ENCODE data around the gene LGALS4. TPM values are rescaled to one million over a fixed set of nuclear protein-coding genes. Genes with fewer than 3 reads are reported as not detected.
"Not testable (repeated sequence)": the region's sequence is repeated elsewhere in the genome, so short reads cannot be mapped to it uniquely, and the experiment has no call there.

LGALS4 gene
- total RNA-seq, 1 donor from 2014 or later: 0.46 TPM

DNA sequence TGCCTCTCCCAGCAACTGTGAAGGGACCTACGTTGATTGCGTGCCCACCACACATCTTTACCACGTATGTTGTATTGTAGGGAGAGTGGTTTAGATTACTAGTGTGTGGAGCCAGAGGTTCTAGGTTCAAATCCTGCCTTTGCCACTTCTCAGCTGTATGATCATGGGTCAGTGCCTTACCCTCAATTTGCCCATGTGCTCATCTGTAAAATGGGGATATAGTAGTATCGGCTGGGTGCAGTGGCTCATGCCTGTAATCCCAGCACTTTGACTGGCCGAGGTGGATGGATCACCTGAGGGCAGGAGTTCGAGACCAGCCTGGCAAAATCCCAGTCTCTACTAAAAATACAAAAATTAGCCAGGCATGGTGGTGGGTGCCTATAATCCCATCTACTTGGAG is 578 bp upstream of the LGALS4 start:
- Mint-ChIP-seq H3K9me3 (ENCODE audit: unreplicated experiment) (no peaks in the 10 kb centered on the region), H3K36me3 (ENCODE audit: low read depth, unreplicated experiment) (peaks cover 18% of the 10 kb centered on the region), H3K27me3 (ENCODE audit: unreplicated experiment) (peaks cover 4% of the 10 kb centered on the region), H3K4me3 (ENCODE audit: unreplicated experiment) (no peak overlapping the region), H3K27ac (ENCODE audit: unreplicated experiment) (no peak overlapping the region), H3K4me1 (ENCODE audit: unreplicated experiment) (no peaks in the 10 kb centered on the region)
- DNase-seq (ENCODE audit: low spot score): no peak
- TF ChIP-seq, protein P1, sequence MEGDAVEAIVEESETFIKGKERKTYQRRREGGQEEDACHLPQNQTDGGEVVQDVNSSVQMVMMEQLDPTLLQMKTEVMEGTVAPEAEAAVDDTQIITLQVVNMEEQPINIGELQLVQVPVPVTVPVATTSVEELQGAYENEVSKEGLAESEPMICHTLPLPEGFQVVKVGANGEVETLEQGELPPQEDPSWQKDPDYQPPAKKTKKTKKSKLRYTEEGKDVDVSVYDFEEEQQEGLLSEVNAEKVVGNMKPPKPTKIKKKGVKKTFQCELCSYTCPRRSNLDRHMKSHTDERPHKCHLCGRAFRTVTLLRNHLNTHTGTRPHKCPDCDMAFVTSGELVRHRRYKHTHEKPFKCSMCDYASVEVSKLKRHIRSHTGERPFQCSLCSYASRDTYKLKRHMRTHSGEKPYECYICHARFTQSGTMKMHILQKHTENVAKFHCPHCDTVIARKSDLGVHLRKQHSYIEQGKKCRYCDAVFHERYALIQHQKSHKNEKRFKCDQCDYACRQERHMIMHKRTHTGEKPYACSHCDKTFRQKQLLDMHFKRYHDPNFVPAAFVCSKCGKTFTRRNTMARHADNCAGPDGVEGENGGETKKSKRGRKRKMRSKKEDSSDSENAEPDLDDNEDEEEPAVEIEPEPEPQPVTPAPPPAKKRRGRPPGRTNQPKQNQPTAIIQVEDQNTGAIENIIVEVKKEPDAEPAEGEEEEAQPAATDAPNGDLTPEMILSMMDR (IDR thresholded peaks at IDR 0.05; ENCODE audit: unreplicated experiment): no peak

DNA sequence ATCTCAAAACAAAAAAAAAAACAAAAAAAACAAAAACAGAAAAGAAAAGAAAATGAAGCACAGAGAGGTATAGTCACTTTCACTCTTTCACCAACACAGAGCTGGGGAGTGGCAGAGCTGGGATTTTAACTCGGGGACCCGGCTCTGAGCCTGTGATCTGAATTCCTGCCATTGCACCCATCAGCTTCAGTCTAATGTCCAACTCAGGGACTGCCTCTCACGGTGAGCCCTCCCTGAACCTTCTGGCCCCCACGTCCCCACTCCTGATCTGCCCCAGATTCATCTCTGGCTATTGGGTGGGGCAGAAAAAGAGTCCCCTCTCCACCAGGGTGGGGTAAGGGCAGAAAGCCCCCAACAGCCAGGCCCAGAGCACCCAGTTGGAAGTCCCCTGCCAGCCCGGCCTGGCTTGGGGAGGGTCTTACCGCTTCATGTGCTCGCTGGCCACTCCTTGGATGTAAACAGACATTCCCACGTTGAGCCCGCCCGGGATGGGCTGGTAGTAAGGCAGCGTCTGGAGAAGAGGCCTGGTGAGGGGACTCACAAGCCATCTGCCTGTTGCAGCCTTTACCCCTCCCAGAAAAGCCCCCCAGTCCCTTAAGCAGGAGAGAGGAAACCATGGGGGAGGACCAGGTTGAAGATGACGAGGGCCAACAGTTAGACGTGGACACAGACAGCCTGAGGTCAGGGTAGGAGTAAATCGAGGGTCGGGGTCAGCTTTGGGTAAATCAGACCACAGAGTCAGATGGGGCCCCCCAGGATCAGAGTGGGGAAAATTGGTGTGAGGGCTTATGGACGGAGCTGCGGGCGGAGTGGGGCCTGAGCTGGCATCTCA is 520 bp downstream of the LGALS4 start:
- peaks cover 4% of the 10 kb centered on the region for H3K27me3 Mint-ChIP-seq (ENCODE audit: unreplicated experiment)
- H3K27ac Mint-ChIP-seq (ENCODE audit: unreplicated experiment): no peak overlapping the region
- H3K4me3 Mint-ChIP-seq (ENCODE audit: unreplicated experiment): no peak overlapping the region

DNA sequence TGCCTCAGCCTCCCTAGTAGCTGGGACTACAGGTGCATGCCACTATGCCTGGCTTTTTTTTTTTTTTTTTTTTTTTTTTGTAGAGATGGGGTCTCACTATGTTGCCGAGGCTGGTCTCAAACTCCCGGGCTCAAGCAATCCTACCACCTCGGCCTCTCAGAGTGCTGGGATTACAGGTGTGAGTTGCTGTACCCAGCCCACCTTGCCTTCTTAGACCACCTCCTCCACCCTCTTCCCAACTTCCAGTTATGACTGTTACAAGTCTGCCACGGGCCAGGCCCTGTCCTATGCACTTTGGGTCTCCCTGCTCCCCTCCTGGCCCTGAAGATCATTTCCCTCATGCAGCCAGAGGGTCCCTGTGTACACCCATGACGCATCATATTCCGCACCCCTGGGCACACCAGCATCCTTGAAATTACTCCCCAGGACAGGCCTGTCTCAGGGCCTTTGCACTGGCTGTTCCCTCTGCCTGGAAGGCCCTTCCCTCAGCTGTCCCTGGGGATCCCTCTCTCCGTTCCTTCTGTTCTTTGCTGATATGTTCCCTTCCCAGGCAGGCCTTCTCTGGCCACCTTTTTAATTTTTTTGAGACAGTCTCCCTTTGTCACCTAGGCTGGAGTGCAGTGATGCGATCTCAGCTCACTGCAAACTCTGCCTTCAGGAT is 3.0 kb downstream of the LGALS4 start:
- Mint-ChIP-seq H3K4me3 (ENCODE audit: unreplicated experiment) (no peak overlapping the region), H3K9me3 (ENCODE audit: unreplicated experiment) (no peaks in the 10 kb centered on the region), H3K27me3 (ENCODE audit: unreplicated experiment) (peaks cover 2% of the 10 kb centered on the region), H3K36me3 (ENCODE audit: low read depth, unreplicated experiment) (peaks cover 3% of the 10 kb centered on the region), H3K4me1 (ENCODE audit: unreplicated experiment) (peaks cover 11% of the 10 kb centered on the region), H3K27ac (ENCODE audit: unreplicated experiment) (peak overlapping the region; percentile 18)
- TF ChIP-seq, protein P1 (IDR thresholded peaks at IDR 0.05; ENCODE audit: unreplicated experiment): no peak
- DNase-seq (ENCODE audit: low spot score): no peak

More for the DNA sequence above, 520 bp downstream of the LGALS4 start:
- TF ChIP-seq, protein P1 (IDR thresholded peaks at IDR 0.05; ENCODE audit: unreplicated experiment): no peak
- peaks cover 3% of the 10 kb centered on the region for H3K4me1 Mint-ChIP-seq (ENCODE audit: unreplicated experiment)
- peaks cover 15% of the 10 kb centered on the region for H3K36me3 Mint-ChIP-seq (ENCODE audit: low read depth, unreplicated experiment)
- DNase-seq (ENCODE audit: low spot score): no peak
- no peaks in the 10 kb centered on the region for H3K9me3 Mint-ChIP-seq (ENCODE audit: unreplicated experiment)

DNA sequence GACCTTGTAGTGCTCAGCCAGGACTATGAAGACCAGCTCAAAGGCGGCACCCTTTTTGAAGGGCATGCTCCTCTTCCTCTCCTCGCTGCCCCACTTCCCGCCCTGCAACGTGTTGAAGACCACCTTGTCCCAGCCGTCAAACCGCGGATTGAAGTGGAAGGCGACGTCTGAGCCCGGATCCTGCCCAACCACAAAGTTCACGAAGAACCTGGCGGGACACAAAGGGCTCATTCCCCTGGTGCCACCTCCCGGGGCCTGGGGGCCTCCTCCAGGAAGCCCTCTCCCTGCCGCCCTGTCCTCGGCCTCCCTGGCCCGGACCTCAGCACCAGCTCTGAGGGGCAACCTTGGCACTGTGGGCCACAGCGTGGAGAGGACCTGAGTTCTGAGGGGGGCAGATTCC is 4.0 kb downstream of the LGALS4 start:
- Mint-ChIP-seq H3K27me3 (ENCODE audit: unreplicated experiment) (peaks cover 2% of the 10 kb centered on the region), H3K4me1 (ENCODE audit: unreplicated experiment) (peaks cover 11% of the 10 kb centered on the region), H3K36me3 (ENCODE audit: low read depth, unreplicated experiment) (peaks cover 5% of the 10 kb centered on the region), H3K9me3 (ENCODE audit: unreplicated experiment) (no peaks in the 10 kb centered on the region), H3K4me3 (ENCODE audit: unreplicated experiment) (no peak overlapping the region), H3K27ac (ENCODE audit: unreplicated experiment) (no peak overlapping the region)
- DNase-seq (ENCODE audit: low spot score): no peak
- TF ChIP-seq, protein P1 (IDR thresholded peaks at IDR 0.05; ENCODE audit: unreplicated experiment): no peak

DNA sequence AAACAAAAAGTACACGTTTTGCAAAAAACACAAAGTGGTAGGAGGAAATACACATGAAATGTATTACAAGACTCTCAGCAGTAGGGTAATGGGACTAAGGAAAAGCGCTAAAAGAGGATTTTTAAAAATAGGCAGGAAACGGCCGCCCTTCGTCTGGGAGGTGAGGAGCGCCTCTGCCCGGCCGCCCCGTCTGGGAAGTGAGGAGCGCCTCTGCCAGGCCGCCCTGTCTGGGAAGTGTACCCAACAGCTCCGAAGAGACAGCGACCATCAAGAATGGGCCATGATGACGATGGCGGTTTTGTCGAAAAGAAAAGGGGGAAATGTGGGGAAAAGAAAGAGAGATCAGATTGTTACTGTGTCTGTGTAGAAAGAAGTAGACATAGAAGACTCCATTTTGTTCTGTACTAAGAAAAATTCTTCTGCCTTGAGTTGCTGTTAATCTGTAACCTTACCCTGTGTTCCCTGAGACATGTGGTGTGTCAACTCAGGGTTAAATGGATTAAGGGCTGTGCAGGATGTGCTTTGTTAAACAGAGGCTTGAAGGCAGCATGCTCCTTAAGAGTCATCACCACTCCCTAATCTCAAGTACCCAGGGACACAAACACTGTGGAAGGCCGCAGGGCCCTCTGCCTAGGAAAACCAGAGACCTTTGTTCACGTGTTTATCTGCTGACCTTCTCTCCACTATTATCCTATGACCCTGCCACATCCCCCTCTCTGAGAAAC is 5.2 kb downstream of the LGALS4 start:
- H3K4me1 Mint-ChIP-seq (ENCODE audit: unreplicated experiment): peaks cover 11% of the 10 kb centered on the region
- DNase-seq (ENCODE audit: low spot score); H3K36me3 Mint-ChIP-seq (ENCODE audit: low read depth, unreplicated experiment); H3K4me3 Mint-ChIP-seq (ENCODE audit: unreplicated experiment); H3K9me3 Mint-ChIP-seq (ENCODE audit: unreplicated experiment); H3K27me3 Mint-ChIP-seq (ENCODE audit: unreplicated experiment): not testable (repeated sequence)
- peak overlapping the region; percentile 24 for H3K27ac Mint-ChIP-seq (ENCODE audit: unreplicated experiment)

All from endothelial cell (in vitro differentiated cells).